Neural cell (in vitro differentiated cells): Measurements from ENCODE around the gene SEPTIN5. TPM values are rescaled to one million over a fixed set of nuclear protein-coding genes. Genes with fewer than 3 reads are reported as not detected.

ENCODE experiments used
- H2AFZ ChIP-seq: fragments of 200-600, 300-800 bp; sonication (generic), shearing (Covaris generic); 2 replicates; pipeline ENCODE4 v1.6.0; 2014; ENCODE audit warnings: low read depth, mild to moderate bottlenecking, antibody characterized with exemption, low read length, moderate library complexity
- H3F3A ChIP-seq: fragments of 200-600 bp; shearing (Covaris generic); 2 replicates; pipeline ENCODE4 v1.6.1; 2016; ENCODE audit warnings: mild to moderate bottlenecking, moderate library complexity, mixed read lengths, antibody characterized with exemption, low read length; ENCODE audit not compliant: insufficient read depth, poor library complexity, severe bottlenecking
- H3K27ac ChIP-seq: fragments of 200-600, 300-800 bp; sonication (generic), shearing (Covaris generic); 2 replicates; pipeline ENCODE4 v1.5.1; 2014; ENCODE audit warnings: mild to moderate bottlenecking, low read length, moderate library complexity
- H3K27me3 ChIP-seq: fragments of 300-800, 200-600 bp; sonication (generic), shearing (Covaris generic); 2 replicates; pipeline ENCODE4 v1.6.0; 2014; ENCODE audit warnings: mild to moderate bottlenecking, low read depth, low read length, moderate library complexity; ENCODE audit not compliant: insufficient read depth
- H3K36me3 ChIP-seq: fragments of 300-800, 200-600 bp; sonication (generic), shearing (Covaris generic); 2 replicates; pipeline ENCODE4 v1.5.1; 2014; ENCODE audit warnings: mild to moderate bottlenecking, antibody characterized with exemption, low read length, moderate library complexity; ENCODE audit not compliant: insufficient read depth
- H3K4me2 ChIP-seq: fragments of 300-800, 200-600 bp; sonication (generic), shearing (Covaris generic); 2 replicates; pipeline ENCODE4 v1.6.0; 2014; ENCODE audit warnings: mild to moderate bottlenecking, low read length
- H3K4me3 ChIP-seq: fragments of 300-800, 200-600 bp; sonication (generic), shearing (Covaris generic); 2 replicates; pipeline ENCODE4 v1.5.1; 2014; ENCODE audit warnings: mild to moderate bottlenecking, low read length, moderate library complexity
- H3K79me2 ChIP-seq: fragments of 200-600 bp; shearing (Covaris generic); replicated peaks from 2 replicates; pipeline ENCODE4 v1.6.0; 2014; ENCODE audit warnings: mild to moderate bottlenecking, low read length, moderate library complexity; ENCODE audit not compliant: insufficient read depth
- H3K9ac ChIP-seq: fragments of 300-800, 200-600 bp; sonication (generic), shearing (Covaris generic); 2 replicates; pipeline ENCODE4 v1.6.1; 2016; ENCODE audit warnings: mild to moderate bottlenecking, low read length, mixed read lengths
- H3K9me2 ChIP-seq: fragments of 200-600 bp; shearing (Covaris generic); 2 replicates; pipeline ENCODE4 v1.6.1; 2016; ENCODE audit warnings: mild to moderate bottlenecking, low read length, mixed read lengths; ENCODE audit not compliant: insufficient read depth
- H3K9me3 ChIP-seq: fragments of 200-600, 300-800 bp; sonication (generic), shearing (Covaris generic); 2 replicates; pipeline ENCODE4 v1.6.1; 2016; ENCODE audit warnings: mild to moderate bottlenecking, mixed run types, low read length, moderate library complexity, mixed read lengths
- H4K20me1 ChIP-seq: fragments of 200-600 bp; shearing (Covaris generic); 2 replicates; pipeline ENCODE4 v1.6.1; 2016; ENCODE audit warnings: mild to moderate bottlenecking, mixed run types; ENCODE audit not compliant: insufficient read depth
- CTCF ChIP-seq: fragments of 450-650 bp; IDR thresholded peaks from 2 replicates; pipeline ENCODE4 v1.5.1; 2014; ENCODE audit warnings: antibody characterized with exemption, mild to moderate bottlenecking, moderate library complexity; ENCODE audit not compliant: poor library complexity, severe bottlenecking
- EP300 ChIP-seq: fragments of 450-650 bp; conservative IDR thresholded peaks from 2 replicates; pipeline ENCODE4 v1.6.1; 2014; ENCODE audit warnings: antibody characterized with exemption, mild to moderate bottlenecking, moderate library complexity; ENCODE audit not compliant: poor library complexity, severe bottlenecking
- EZH2 ChIP-seq: fragments of 200-600, 300-800 bp; shearing (Covaris generic), sonication (generic); IDR thresholded peaks from 2 replicates; pipeline ENCODE4 v1.6.1; 2014; ENCODE audit warnings: antibody characterized with exemption, low read length, borderline replicate concordance, mild to moderate bottlenecking; ENCODE audit not compliant: insufficient read depth, poor library complexity, severe bottlenecking
- MXI1 ChIP-seq: fragments of 450-650 bp; conservative IDR thresholded peaks from 2 replicates; pipeline ENCODE4 v1.6.1; 2014; ENCODE audit warnings: antibody characterized with exemption, mild to moderate bottlenecking; ENCODE audit not compliant: poor library complexity, severe bottlenecking
- POLR2AphosphoS5 ChIP-seq: IDR thresholded peaks from 2 replicates; pipeline ENCODE4 v1.6.1; 2012
- RAD21 ChIP-seq: fragments of 450-650 bp; conservative IDR thresholded peaks from 2 replicates; pipeline ENCODE4 v1.6.1; 2014; ENCODE audit warnings: antibody characterized with exemption, mild to moderate bottlenecking, moderate library complexity
- REST ChIP-seq: IDR thresholded peaks from 2 replicates; pipeline ENCODE4 v1.6.1; 2012; ENCODE audit warnings: borderline replicate concordance
- SMC3 ChIP-seq: fragments of 450-650 bp; conservative IDR thresholded peaks from 2 replicates; pipeline ENCODE4 v1.6.1; 2014; ENCODE audit warnings: antibody characterized with exemption, mild to moderate bottlenecking, moderate library complexity; ENCODE audit not compliant: poor library complexity
- TAF1 ChIP-seq: IDR thresholded peaks from 2 replicates; pipeline ENCODE4 v1.6.1; 2012; ENCODE audit warnings: low read depth
- polyA plus RNA-seq: library from polyadenylated mRNA; depleted of rRNA; stranded (reverse); fragments of >200 nt; gene quantifications from 2 replicates; pipeline ENCODE4 v1.2.3, GENCODE V29; 2014

SEPTIN5 gene
- polyA plus RNA-seq, 1 donor from 2014 or later = 166 TPM

DNA sequence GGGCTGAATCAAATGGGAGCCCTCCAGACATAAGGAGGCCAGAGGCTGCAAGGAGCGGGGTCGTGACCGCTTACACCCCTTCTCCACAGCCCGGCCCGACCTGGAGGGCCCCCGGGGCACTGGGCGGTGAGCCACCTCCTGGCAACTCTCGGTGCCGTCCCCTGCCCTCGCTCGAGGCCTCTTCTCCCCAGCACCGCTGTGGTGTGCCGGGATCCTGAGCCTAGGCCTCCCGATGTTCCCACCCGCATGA lies 8.6 kb downstream of the SEPTIN5 start:
- Histone ChIP-seq H3K27me3 (peaks cover 91% of the 10 kb centered on the region), H3K4me3 (peak overlapping the region; percentile 42), H3K9me2 (no peaks in the 10 kb centered on the region), H3K4me2 (no peak overlapping the region), H4K20me1 (peaks cover 49% of the 10 kb centered on the region), H2AFZ (no peak overlapping the region), H3K27ac (no peak overlapping the region), H3K9ac (no peak overlapping the region), H3K79me2 (no peaks in the 10 kb centered on the region), H3F3A (no peaks in the 10 kb centered on the region), H3K36me3 (peaks cover 14% of the 10 kb centered on the region), H3K9me3 (no peaks in the 10 kb centered on the region)
- TF ChIP-seq MXI1 (no peak), POLR2AphosphoS5 (no peak), REST (no peak), TAF1 (no peak), RAD21 (no peak), SMC3 (no peak), EP300 (no peak), EZH2 (no peak)

- Histone ChIP-seq H3K27ac (no peak within 1 kb of the TSS), H4K20me1 (peaks cover 48% of the 10 kb centered on the region), H3K9ac (no peak within 1 kb of the TSS), H3K36me3 (peaks cover 14% of the 10 kb centered on the region), H3K4me2 (no peak within 1 kb of the TSS), H3K9me3 (no peaks in the 10 kb centered on the region), H3K4me3 (peak within 1 kb of the TSS; percentile 42), H3K27me3 (peaks cover 95% of the 10 kb centered on the region), H3K79me2 (no peaks in the 10 kb centered on the region), H2AFZ (no peak within 1 kb of the TSS), H3F3A (no peaks in the 10 kb centered on the region), H3K9me2 (no peaks in the 10 kb centered on the region)
- peak; percentile 45 for TF ChIP-seq REST
- TF ChIP-seq EP300 = no peak
- no peak for TF ChIP-seq RAD21
- TF ChIP-seq SMC3 = no peak
- peak; percentile 44 for TF ChIP-seq POLR2AphosphoS5
- no peak for TF ChIP-seq TAF1
- no peak for TF ChIP-seq EZH2
- TF ChIP-seq MXI1 = no peak
- TF ChIP-seq CTCF = no peak
Measured at GRCh38 chr22:19723232-19723982, 9.1 kb downstream of the SEPTIN5 start, which contains the start of gene GP1BB. Gene GP1BB (plus strand): TSS chr22:19723539. CDS start chr22:19723570, 31 bp downstream.
